Mesendoderm (in vitro differentiated cells): ENCODE measurements around the gene CCSER1.
"Not testable (repeated sequence)": the region's sequence is repeated elsewhere in the genome, so short reads cannot be mapped to it uniquely, and the experiment has no call there.

Experiments
- DNase-seq: peaks from one replicate; pipeline ENCODE4 v3.0.0; 2013
- H2AK5ac ChIP-seq: 2 replicates; pipeline ENCODE4 v1.6.1; 2013; ENCODE audit warnings: low read length, inconsistent platforms
- H2BK120ac ChIP-seq: 2 replicates; pipeline ENCODE4 v1.6.1; 2013; ENCODE audit warnings: low read depth, mild to moderate bottlenecking, low read length, moderate library complexity, mixed read lengths
- H2BK15ac ChIP-seq: replicated peaks from 2 replicates; pipeline ENCODE4 v1.6.1; 2013; ENCODE audit warnings: low read depth, mild to moderate bottlenecking, moderate library complexity
- H2BK5ac ChIP-seq: 2 replicates; pipeline ENCODE4 v1.6.1; 2013; ENCODE audit warnings: low read length, inconsistent platforms
- H3K18ac ChIP-seq: 2 replicates; pipeline ENCODE4 v1.6.1; 2013; ENCODE audit warnings: mild to moderate bottlenecking, low read length, mixed read lengths
- H3K23ac ChIP-seq: one replicate; pipeline ENCODE4 v1.6.1; 2013; ENCODE audit warnings: low read length
- H3K27ac ChIP-seq: 2 replicates; pipeline ENCODE4 v1.5.1; 2013; ENCODE audit warnings: low read depth, mild to moderate bottlenecking, inconsistent platforms, low read length, moderate library complexity
- H3K27me3 ChIP-seq: 2 replicates; pipeline ENCODE4 v1.6.1; 2013; ENCODE audit warnings: low read length, control low read depth, mild to moderate bottlenecking, inconsistent platforms; ENCODE audit not compliant: insufficient read depth, poor library complexity
- H3K36me3 ChIP-seq: 2 replicates; pipeline ENCODE4 v1.6.1; 2013; ENCODE audit warnings: low read length, inconsistent platforms; ENCODE audit not compliant: control insufficient read depth, insufficient read depth
- H3K4ac ChIP-seq: one replicate; pipeline ENCODE4 v1.6.1; 2013; ENCODE audit warnings: low read depth, mild to moderate bottlenecking, low read length, moderate library complexity
- H3K4me1 ChIP-seq: 2 replicates; pipeline ENCODE4 v1.6.1; 2013; ENCODE audit warnings: low read depth, low read length, inconsistent platforms; ENCODE audit not compliant: control insufficient read depth
- H3K4me2 ChIP-seq: 2 replicates; pipeline ENCODE4 v1.6.1; 2013; ENCODE audit warnings: low read length
- H3K4me3 ChIP-seq: 2 replicates; pipeline ENCODE4 v1.5.1; 2013; ENCODE audit warnings: mild to moderate bottlenecking, low read length
- H3K56ac ChIP-seq: one replicate; pipeline ENCODE4 v1.6.1; 2013; ENCODE audit warnings: low read length
- H3K79me1 ChIP-seq: 2 replicates; pipeline ENCODE4 v1.6.1; 2013; ENCODE audit warnings: low read length, inconsistent platforms
- H3K79me2 ChIP-seq: 2 replicates; pipeline ENCODE4 v1.6.1; 2013; ENCODE audit warnings: mild to moderate bottlenecking, low read length; ENCODE audit not compliant: control insufficient read depth, insufficient read depth
- H3K9ac ChIP-seq: 2 replicates; pipeline ENCODE4 v1.6.1; 2013; ENCODE audit warnings: low read length, inconsistent platforms
- H4K5ac ChIP-seq: one replicate; pipeline ENCODE4 v1.6.1; 2013; ENCODE audit warnings: low read length
- H4K8ac ChIP-seq: one replicate; pipeline ENCODE4 v1.6.1; 2013; ENCODE audit warnings: low read depth, mild to moderate bottlenecking, control low read depth, low read length, moderate library complexity
- WGBS: extraction: QIAGEN DNeasy Blood & Tissue Kit; methylation state at CpG from one replicate; pipeline ENCODE4 v1.1.7; 2013; ENCODE audit warnings: low lambda C conversion rate, missing lambda C conversion rate; ENCODE audit not compliant: insufficient coverage; ENCODE audit errors: extremely low coverage; 5-methylcytosine and 5-hydroxymethylcytosine counted together

CCSER1 gene

GRCh38 chr4:91373546-91373945, 1246.4 kb downstream of the CCSER1 start:
- no peak overlapping the region for H3K4ac ChIP-seq
- no peak overlapping the region for H3K18ac ChIP-seq
- no peak overlapping the region for H3K23ac ChIP-seq
- no peak overlapping the region for H2BK120ac ChIP-seq
- no peak overlapping the region for H3K4me2 ChIP-seq
- no peaks in the 10 kb centered on the region for H3K79me2 ChIP-seq
- no peak overlapping the region for H3K4me3 ChIP-seq
- no peak overlapping the region for H3K56ac ChIP-seq
- no peak for DNase-seq
- H3K9ac ChIP-seq = no peak overlapping the region
- no peak overlapping the region for H2BK5ac ChIP-seq
- H2BK15ac ChIP-seq = no peak overlapping the region
- WGBS = no CpG with 5 or more reads among the region's 4 CpGs
- H3K27ac ChIP-seq = no peak overlapping the region
- H2AK5ac ChIP-seq = no peak overlapping the region
- no peaks in the 10 kb centered on the region for H3K36me3 ChIP-seq
- no peaks in the 10 kb centered on the region for H3K27me3 ChIP-seq
- no peaks in the 10 kb centered on the region for H3K4me1 ChIP-seq
- H4K8ac ChIP-seq = no peak overlapping the region
- no peak overlapping the region for H4K5ac ChIP-seq
- H3K79me1 ChIP-seq = no peaks in the 10 kb centered on the region

DNA sequence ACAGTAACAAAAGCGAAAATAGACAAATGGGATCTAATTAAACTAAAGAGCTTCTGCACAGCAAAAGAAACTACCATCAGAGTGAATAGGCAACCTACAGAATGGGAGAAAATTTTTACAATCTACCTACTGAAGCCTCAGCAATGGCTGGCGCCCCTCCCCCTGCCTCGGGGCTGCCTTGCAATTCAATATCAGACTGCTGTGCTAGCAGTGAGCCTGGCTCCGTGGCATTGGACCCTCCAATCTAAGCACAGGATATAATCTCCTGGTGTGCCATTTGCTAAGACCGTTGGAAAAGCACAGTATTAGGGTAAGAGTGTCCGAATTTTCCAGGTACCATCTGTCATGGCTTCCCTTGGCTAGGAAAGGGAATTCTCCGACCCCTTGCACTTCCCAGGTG, 1278.2 kb downstream of the CCSER1 start:
- H4K5ac ChIP-seq, H3K36me3 ChIP-seq, H3K79me2 ChIP-seq, H3K79me1 ChIP-seq, H3K4me2 ChIP-seq, H2BK5ac ChIP-seq, H3K27ac ChIP-seq, H3K27me3 ChIP-seq, H3K4ac ChIP-seq, H2AK5ac ChIP-seq, H3K9ac ChIP-seq, H4K8ac ChIP-seq, DNase-seq, H3K23ac ChIP-seq, H3K4me3 ChIP-seq, H2BK120ac ChIP-seq, H2BK15ac ChIP-seq, H3K18ac ChIP-seq, H3K4me1 ChIP-seq, H3K56ac ChIP-seq: not testable (repeated sequence)
- WGBS = no CpG with 5 or more reads among the region's 7 CpGs

DNA sequence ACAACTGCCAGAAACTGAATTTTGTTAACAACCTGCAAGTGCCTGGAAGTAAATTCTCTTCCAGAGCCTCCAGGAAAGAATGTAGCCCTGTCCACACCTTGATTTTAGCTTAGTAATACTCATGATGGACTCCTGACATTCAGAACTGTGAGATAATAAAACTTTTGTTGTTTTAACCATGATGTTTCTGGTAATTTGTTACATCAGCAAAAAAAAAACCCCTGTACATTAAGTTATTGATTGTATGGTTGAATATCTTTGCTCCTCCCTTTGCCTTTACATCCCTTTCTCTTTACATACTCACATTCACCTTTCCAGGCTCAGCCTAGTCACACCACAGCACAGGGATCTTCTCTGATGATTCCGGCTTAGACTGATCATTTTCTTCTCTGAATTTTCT, 1294.8 kb downstream of the CCSER1 start:
- no CpG with 5 or more reads among the region's 1 CpG for WGBS
- Histone ChIP-seq H3K27ac (no peak overlapping the region), H3K4ac (no peak overlapping the region), H3K4me2 (no peak overlapping the region), H4K5ac (no peak overlapping the region), H3K9ac (no peak overlapping the region), H2AK5ac (no peak overlapping the region), H3K79me1 (no peaks in the 10 kb centered on the region), H4K8ac (no peak overlapping the region), H3K27me3 (no peaks in the 10 kb centered on the region), H3K4me1 (no peaks in the 10 kb centered on the region), H3K36me3 (no peaks in the 10 kb centered on the region), H2BK120ac (no peak overlapping the region), H2BK15ac (no peak overlapping the region), H3K56ac (no peak overlapping the region), H3K18ac (no peak overlapping the region), H2BK5ac (no peak overlapping the region), H3K79me2 (no peaks in the 10 kb centered on the region), H3K4me3 (no peak overlapping the region), H3K23ac (no peak overlapping the region)
- DNase-seq = no peak

GRCh38 chr4:91426725-91427124, 1299.5 kb downstream of the CCSER1 start:
- no peak overlapping the region for H3K23ac ChIP-seq
- H2AK5ac ChIP-seq = no peak overlapping the region
- no peaks in the 10 kb centered on the region for H3K4me1 ChIP-seq
- no peak overlapping the region for H3K4me3 ChIP-seq
- no peak overlapping the region for H2BK120ac ChIP-seq
- H3K79me2 ChIP-seq = no peaks in the 10 kb centered on the region
- DNase-seq = no peak
- H3K27ac ChIP-seq = no peak overlapping the region
- no peak overlapping the region for H4K5ac ChIP-seq
- no peak overlapping the region for H3K18ac ChIP-seq
- H4K8ac ChIP-seq = no peak overlapping the region
- no peaks in the 10 kb centered on the region for H3K27me3 ChIP-seq
- H3K4ac ChIP-seq = no peak overlapping the region
- H3K79me1 ChIP-seq = no peaks in the 10 kb centered on the region
- H3K36me3 ChIP-seq = no peaks in the 10 kb centered on the region
- H2BK15ac ChIP-seq = no peak overlapping the region
- H3K56ac ChIP-seq = no peak overlapping the region
- H3K4me2 ChIP-seq = no peak overlapping the region
- no peak overlapping the region for H3K9ac ChIP-seq
- no peak overlapping the region for H2BK5ac ChIP-seq

DNA sequence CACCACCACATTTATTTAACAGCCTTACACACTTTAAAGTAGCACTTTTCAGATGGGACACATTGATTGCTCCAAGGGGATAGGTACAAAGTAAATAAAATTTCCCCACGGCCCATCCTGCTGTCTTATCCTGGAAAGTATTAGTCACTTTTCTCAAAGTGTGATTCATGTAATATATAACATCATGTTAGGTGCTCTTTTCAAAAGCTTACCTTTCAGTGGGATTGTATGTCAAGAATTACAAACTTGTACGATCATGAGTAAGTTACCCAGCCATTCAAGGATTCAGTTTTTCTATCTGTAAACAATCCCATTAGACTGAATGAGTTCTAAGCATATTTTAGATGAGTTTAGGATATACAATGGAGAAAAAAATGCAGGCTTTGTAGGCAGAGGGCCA, 1300.0 kb downstream of the CCSER1 start:
- DNase-seq = no peak
- Histone ChIP-seq H3K27me3 (no peaks in the 10 kb centered on the region), H3K4me3 (no peak overlapping the region), H3K56ac (no peak overlapping the region), H3K18ac (no peak overlapping the region), H3K23ac (no peak overlapping the region), H3K36me3 (no peaks in the 10 kb centered on the region), H3K79me1 (no peaks in the 10 kb centered on the region), H2AK5ac (no peak overlapping the region), H4K5ac (no peak overlapping the region), H4K8ac (no peak overlapping the region), H3K4ac (no peak overlapping the region), H3K79me2 (no peaks in the 10 kb centered on the region), H2BK15ac (no peak overlapping the region), H3K4me1 (no peaks in the 10 kb centered on the region), H3K9ac (no peak overlapping the region), H3K27ac (no peak overlapping the region), H2BK120ac (no peak overlapping the region), H2BK5ac (no peak overlapping the region), H3K4me2 (no peak overlapping the region)
- no CpG with 5 or more reads among the region's 2 CpGs for WGBS

- Histone ChIP-seq H3K79me1 (no peaks in the 10 kb centered on the region), H3K36me3 (no peaks in the 10 kb centered on the region), H2BK5ac (no peak overlapping the region), H3K4me2 (no peak overlapping the region), H4K5ac (no peak overlapping the region), H4K8ac (no peak overlapping the region), H3K9ac (no peak overlapping the region), H3K4ac (no peak overlapping the region), H3K18ac (no peak overlapping the region), H3K79me2 (no peaks in the 10 kb centered on the region), H2BK120ac (no peak overlapping the region), H3K56ac (no peak overlapping the region), H2AK5ac (no peak overlapping the region), H3K4me1 (no peaks in the 10 kb centered on the region), H3K27ac (no peak overlapping the region), H3K23ac (no peak overlapping the region), H3K4me3 (no peak overlapping the region), H2BK15ac (no peak overlapping the region), H3K27me3 (no peaks in the 10 kb centered on the region)
- WGBS = no CpG with 5 or more reads among the region's 1 CpG
- no peak for DNase-seq
These were observed 1307.4 kb downstream of the CCSER1 start for GRCh38 chr4:91434631-91435030.
